Lower leg skin (tissue), 3 donors: ENCODE measurements around the gene CLEC4M.

Experiments
- POLR2A ChIP-seq, 2 donors: fragments of 450-650 bp; IDR thresholded peaks; one replicate each; pipeline ENCODE4 v1.6.1; 2016 to 2017; ENCODE audit warnings: antibody characterized with exemption in 2 of 2, mild to moderate bottlenecking in 1 of 2, moderate library complexity in 1 of 2
- TF ChIP-seq, protein P1 (sequence below), 3 donors: fragments of 450-650 bp; IDR thresholded peaks; one replicate each; pipeline ENCODE4 v1.5.1; 2016; ENCODE audit warnings: antibody characterized with exemption in 3 of 3, mild to moderate bottlenecking in 3 of 3, moderate library complexity in 2 of 3

DNA sequence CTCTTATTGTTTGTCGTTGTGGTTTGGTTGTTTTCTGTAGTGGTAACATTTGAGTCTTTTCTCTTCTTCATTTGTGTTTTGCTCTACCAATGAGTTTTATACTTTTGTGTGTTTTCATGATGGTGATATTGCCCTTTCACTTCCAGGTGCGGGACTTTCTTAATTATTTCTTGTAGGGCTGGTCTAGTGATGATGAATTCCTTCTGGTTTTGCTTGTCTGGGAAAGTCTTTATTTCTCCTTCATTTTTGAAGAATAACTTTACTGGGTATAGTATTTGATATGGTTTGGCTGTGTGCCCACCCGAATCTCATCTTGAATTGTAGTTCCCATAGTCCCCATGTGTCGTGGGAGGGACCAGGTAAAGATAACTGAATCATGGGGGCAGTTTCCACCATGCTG, 6.8 kb upstream of the CLEC4M start:
- TF ChIP-seq, protein P1, sequence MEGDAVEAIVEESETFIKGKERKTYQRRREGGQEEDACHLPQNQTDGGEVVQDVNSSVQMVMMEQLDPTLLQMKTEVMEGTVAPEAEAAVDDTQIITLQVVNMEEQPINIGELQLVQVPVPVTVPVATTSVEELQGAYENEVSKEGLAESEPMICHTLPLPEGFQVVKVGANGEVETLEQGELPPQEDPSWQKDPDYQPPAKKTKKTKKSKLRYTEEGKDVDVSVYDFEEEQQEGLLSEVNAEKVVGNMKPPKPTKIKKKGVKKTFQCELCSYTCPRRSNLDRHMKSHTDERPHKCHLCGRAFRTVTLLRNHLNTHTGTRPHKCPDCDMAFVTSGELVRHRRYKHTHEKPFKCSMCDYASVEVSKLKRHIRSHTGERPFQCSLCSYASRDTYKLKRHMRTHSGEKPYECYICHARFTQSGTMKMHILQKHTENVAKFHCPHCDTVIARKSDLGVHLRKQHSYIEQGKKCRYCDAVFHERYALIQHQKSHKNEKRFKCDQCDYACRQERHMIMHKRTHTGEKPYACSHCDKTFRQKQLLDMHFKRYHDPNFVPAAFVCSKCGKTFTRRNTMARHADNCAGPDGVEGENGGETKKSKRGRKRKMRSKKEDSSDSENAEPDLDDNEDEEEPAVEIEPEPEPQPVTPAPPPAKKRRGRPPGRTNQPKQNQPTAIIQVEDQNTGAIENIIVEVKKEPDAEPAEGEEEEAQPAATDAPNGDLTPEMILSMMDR (IDR thresholded peaks at IDR 0.05): no peak
- no peak for TF ChIP-seq POLR2A (IDR thresholded peaks at IDR 0.05)
